ENCODE results near the gene CLOCK.

Gene CLOCK

DNA sequence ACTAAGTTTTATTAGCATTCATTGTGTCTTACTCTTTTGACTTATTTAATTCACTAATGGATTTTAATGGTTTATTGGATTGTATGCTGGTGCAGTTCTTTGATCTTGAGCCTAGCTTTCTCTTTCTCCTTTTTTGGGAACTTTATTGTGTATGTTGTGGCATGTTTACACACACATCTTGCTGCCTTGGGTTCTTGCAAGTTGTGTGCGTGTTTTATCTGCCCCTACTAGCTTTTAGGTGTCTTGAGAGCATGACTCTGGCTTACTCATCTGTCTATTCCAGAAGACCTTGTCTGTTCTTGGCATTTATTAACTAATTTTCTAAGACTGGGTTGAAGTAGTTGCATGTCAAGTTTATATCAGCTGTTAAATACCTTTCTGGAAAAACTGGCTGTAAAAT, 148.2 kb downstream of the CLOCK start:
- no peak for FAIRE-seq
- TF ChIP-seq, protein P1, sequence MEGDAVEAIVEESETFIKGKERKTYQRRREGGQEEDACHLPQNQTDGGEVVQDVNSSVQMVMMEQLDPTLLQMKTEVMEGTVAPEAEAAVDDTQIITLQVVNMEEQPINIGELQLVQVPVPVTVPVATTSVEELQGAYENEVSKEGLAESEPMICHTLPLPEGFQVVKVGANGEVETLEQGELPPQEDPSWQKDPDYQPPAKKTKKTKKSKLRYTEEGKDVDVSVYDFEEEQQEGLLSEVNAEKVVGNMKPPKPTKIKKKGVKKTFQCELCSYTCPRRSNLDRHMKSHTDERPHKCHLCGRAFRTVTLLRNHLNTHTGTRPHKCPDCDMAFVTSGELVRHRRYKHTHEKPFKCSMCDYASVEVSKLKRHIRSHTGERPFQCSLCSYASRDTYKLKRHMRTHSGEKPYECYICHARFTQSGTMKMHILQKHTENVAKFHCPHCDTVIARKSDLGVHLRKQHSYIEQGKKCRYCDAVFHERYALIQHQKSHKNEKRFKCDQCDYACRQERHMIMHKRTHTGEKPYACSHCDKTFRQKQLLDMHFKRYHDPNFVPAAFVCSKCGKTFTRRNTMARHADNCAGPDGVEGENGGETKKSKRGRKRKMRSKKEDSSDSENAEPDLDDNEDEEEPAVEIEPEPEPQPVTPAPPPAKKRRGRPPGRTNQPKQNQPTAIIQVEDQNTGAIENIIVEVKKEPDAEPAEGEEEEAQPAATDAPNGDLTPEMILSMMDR (IDR thresholded peaks at IDR 0.05; ENCODE audit: insufficient read depth, missing control alignments), result no peak
- DNase-seq (ENCODE audit: insufficient read length, low spot score), result no peak

DNA sequence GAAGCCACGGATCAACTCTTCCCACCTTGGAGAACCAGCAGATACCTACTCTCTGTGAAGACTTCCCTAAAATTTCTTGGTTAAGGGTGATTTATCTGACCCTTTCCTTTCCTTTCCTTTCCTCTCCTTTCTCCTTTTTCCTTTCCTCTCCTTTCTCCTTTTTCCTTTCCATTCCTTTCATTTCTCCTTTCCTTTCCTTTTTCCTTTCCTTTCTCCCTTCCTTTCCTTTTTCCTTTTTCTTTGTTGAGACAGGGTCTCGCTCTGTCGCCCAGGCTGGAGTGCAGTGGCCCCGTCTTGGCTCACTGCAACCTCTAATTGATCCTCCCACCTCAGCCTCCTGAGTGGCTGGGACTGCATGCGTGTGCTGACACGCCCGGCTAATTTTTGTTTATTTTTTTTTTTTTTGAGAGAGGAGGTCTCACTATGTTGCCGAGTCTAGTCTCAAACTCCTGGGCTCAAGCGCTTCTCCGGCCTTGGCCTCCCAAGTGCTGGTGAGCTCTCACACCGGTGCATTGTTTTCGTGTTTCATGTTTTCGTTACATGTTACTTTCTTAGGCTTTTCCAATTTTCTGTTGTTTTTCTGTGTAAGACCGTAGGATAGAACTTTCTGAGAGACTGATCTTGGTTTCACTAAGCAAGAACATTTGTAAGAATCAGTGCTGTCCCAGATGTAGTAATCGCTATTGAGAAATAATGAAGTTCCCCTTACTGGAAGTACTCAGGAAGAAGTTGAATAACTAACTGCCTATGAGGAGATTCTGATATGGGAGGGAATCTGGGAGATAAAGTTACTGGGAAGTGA, 149.0 kb downstream of the CLOCK start:
- no peak for DNase-seq (ENCODE audit: insufficient read length, low spot score)

GRCh38 chr4:55397126-55397436, 149.6 kb downstream of the CLOCK start:
- FAIRE-seq, result no peak
- no peak for DNase-seq (ENCODE audit: insufficient read length, low spot score)
- TF ChIP-seq, protein P1 (IDR thresholded peaks at IDR 0.05; ENCODE audit: insufficient read depth, missing control alignments), result no peak

More for the DNA sequence above, 149.0 kb downstream of the CLOCK start:
- TF ChIP-seq, protein P1 (IDR thresholded peaks at IDR 0.05; ENCODE audit: insufficient read depth, missing control alignments), result no peak
- no peak for FAIRE-seq

GRCh38 chr4:55396308-55397125, 150.2 kb downstream of the CLOCK start:
- TF ChIP-seq, protein P1 (IDR thresholded peaks at IDR 0.05; ENCODE audit: insufficient read depth, missing control alignments), result no peak
- FAIRE-seq (no peak), DNase-seq (ENCODE audit: insufficient read length, low spot score) (no peak)

DNA sequence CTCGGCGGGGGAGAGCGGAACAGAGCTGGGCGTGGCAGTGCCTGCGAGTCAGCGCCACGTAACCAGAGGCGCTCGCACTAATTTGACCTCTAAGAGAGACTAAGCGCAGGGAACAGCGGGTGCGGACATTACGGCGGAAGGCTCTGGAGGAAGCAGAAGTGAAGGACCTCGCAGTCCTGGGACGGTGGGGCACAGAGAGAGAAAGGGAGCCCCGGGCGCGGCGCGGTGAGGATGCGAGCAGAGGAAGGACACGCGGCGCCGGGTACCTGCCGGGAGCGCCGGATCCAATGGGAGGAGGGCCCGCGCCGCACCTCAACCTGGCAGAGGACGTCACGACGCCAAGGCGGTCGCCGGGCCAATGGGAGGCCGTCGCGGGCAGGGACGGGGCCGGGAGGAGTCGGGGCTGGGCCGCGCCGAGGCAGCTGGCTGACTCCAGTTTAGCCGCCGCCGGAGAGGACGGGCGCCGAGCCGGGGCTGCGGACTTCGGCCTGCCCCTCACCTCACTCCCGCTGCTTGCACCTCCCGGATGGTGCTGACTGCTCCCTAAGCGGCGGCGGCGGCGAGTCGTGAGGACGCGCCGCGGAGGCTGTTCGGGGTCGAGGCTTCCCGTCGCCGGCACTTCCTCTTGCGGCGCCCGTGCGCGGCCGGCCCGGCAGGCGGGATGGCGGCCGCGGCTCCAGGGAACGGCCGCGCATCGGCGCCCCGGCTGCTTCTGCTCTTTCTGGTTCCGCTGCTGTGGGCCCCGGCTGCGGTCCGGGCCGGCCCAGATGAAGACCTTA, 151.0 kb downstream of the CLOCK start, which contains the start of gene TMEM165:
TSS of gene TMEM165 (plus strand) at position 429 of the 779 bp plus-strand sequence. CDS start at position 662, 233 bp downstream.
- no peak for FAIRE-seq
- TF ChIP-seq, protein P1 (IDR thresholded peaks at IDR 0.05; ENCODE audit: insufficient read depth, missing control alignments), result no peak

GRCh38 chr4:55395218-55395528, 151.5 kb downstream of the CLOCK start:
- FAIRE-seq (no peak), DNase-seq (ENCODE audit: insufficient read length, low spot score) (no peak)
- TF ChIP-seq, protein P1 (IDR thresholded peaks at IDR 0.05; ENCODE audit: insufficient read depth, missing control alignments), result no peak

More for the DNA sequence above, 151.0 kb downstream of the CLOCK start, which contains the start of gene TMEM165:
- DNase-seq (ENCODE audit: insufficient read length, low spot score), result peak; percentile 64
